ENCODE results near the gene KLHL9.
"Not testable (repeated sequence)": the region's sequence is repeated elsewhere in the genome, so short reads cannot be mapped to it uniquely, and the experiment has no call there.

Gene KLHL9

GRCh38 chr9:21334701-21335632 is at the start of gene KLHL9:
Gene KLHL9, minus strand, starts transcription at chr9:21335404. Its CDS starts 545 bp downstream, at chr9:21334859.
- Histone ChIP-seq H3K27me3 (no peaks in the 10 kb centered on the region), H3K27ac (peak within 1 kb of the TSS; percentile 99), H3K9me3 (no peaks in the 10 kb centered on the region), H3K4me1 (peaks cover 51% of the 10 kb centered on the region), H3K4me2 (peak within 1 kb of the TSS; percentile 79), H3K9ac (peak within 1 kb of the TSS; percentile 98), H3K36me3 (peaks cover 27% of the 10 kb centered on the region), H3K4me3 (peak within 1 kb of the TSS; percentile 87), H4K20me1 (peaks cover 42% of the 10 kb centered on the region)
- TF ChIP-seq Cebpa-rat (IDR thresholded peaks at IDR 0.05) = no peak

- Histone ChIP-seq H3K9me3 (no peaks in the 10 kb centered on the region), H3K27me3 (no peaks in the 10 kb centered on the region), H3K4me2 (no peak overlapping the region), H4K20me1 (no peaks in the 10 kb centered on the region), H3K4me3 (no peak overlapping the region), H3K36me3 (no peaks in the 10 kb centered on the region), H3K9ac (no peak overlapping the region), H3K27ac (no peak overlapping the region), H3K4me1 (peaks cover 37% of the 10 kb centered on the region)
- TF ChIP-seq Cebpa-rat (IDR thresholded peaks at IDR 0.05) = no peak
Measured at GRCh38 chr9:21383627-21384026, 48.4 kb upstream of the KLHL9 start.

GRCh38 chr9:21381448-21382339 is 46.5 kb upstream of the KLHL9 start:
- TF ChIP-seq Cebpa-rat (IDR thresholded peaks at IDR 0.05) = no peak

GRCh38 chr9:21371467-21371866 is 36.3 kb upstream of the KLHL9 start:
- not testable (repeated sequence) for H4K20me1 ChIP-seq, H3K9ac ChIP-seq, H3K27ac ChIP-seq, H3K4me3 ChIP-seq, H3K4me2 ChIP-seq, H3K9me3 ChIP-seq, H3K4me1 ChIP-seq, H3K27me3 ChIP-seq, H3K36me3 ChIP-seq

More at GRCh38 chr9:21381448-21382339, 46.5 kb upstream of the KLHL9 start:
- Histone ChIP-seq H3K27ac (no peak overlapping the region), H3K4me3 (peak overlapping the region; percentile 17; the same call in 1 of the 2 replicates), H3K9me3 (no peaks in the 10 kb centered on the region), H4K20me1 (no peaks in the 10 kb centered on the region), H3K4me1 (peaks cover 39% of the 10 kb centered on the region), H3K9ac (no peak overlapping the region), H3K4me2 (peak overlapping the region; percentile 73), H3K27me3 (no peaks in the 10 kb centered on the region), H3K36me3 (no peaks in the 10 kb centered on the region)

- Histone ChIP-seq H3K4me2 (no peak within 1 kb of the TSS), H3K27ac (no peak within 1 kb of the TSS), H3K27me3 (no peaks in the 10 kb centered on the region), H4K20me1 (no peaks in the 10 kb centered on the region), H3K4me1 (no peaks in the 10 kb centered on the region), H3K9me3 (no peaks in the 10 kb centered on the region), H3K4me3 (no peak within 1 kb of the TSS), H3K9ac (no peak within 1 kb of the TSS), H3K36me3 (no peaks in the 10 kb centered on the region)
- no peak for TF ChIP-seq Cebpa-rat (IDR thresholded peaks at IDR 0.05)
Measured at GRCh38 chr9:21367957-21368356, 32.8 kb upstream of the KLHL9 start, which contains the start of gene IFNA13. Gene IFNA13, minus strand, starts transcription at chr9:21368057. Its CDS starts 47 bp downstream, at chr9:21368010.

- not testable (repeated sequence) for H3K27ac ChIP-seq, H3K9me3 ChIP-seq, H3K27me3 ChIP-seq, H3K4me2 ChIP-seq, H3K36me3 ChIP-seq, H4K20me1 ChIP-seq, H3K4me1 ChIP-seq, H3K9ac ChIP-seq, H3K4me3 ChIP-seq
Measured at GRCh38 chr9:21367169-21367568, 32.0 kb upstream of the KLHL9 start.

GRCh38 chr9:21362287-21362686 is 27.1 kb upstream of the KLHL9 start:
- Histone ChIP-seq H3K27ac (no peak overlapping the region), H3K9ac (no peak overlapping the region), H3K9me3 (no peaks in the 10 kb centered on the region), H3K27me3 (no peaks in the 10 kb centered on the region), H3K4me2 (no peak overlapping the region), H4K20me1 (no peaks in the 10 kb centered on the region), H3K36me3 (no peaks in the 10 kb centered on the region), H3K4me3 (no peak overlapping the region), H3K4me1 (peaks cover 21% of the 10 kb centered on the region)
- TF ChIP-seq Cebpa-rat (IDR thresholded peaks at IDR 0.05) = no peak

GRCh38 chr9:21357479-21358460 is 22.6 kb upstream of the KLHL9 start:
- Histone ChIP-seq H3K27ac (no peak overlapping the region), H3K9me3 (peaks cover 6% of the 10 kb centered on the region; the same call in 1 of the 2 replicates), H3K36me3 (no peaks in the 10 kb centered on the region), H3K4me1 (peaks cover 21% of the 10 kb centered on the region), H3K4me3 (no peak overlapping the region), H4K20me1 (no peaks in the 10 kb centered on the region), H3K9ac (no peak overlapping the region), H3K27me3 (no peaks in the 10 kb centered on the region), H3K4me2 (peak overlapping the region; percentile 50)
- no peak for TF ChIP-seq Cebpa-rat (IDR thresholded peaks at IDR 0.05)

- no peak for TF ChIP-seq Cebpa-rat (IDR thresholded peaks at IDR 0.05)
Measured at GRCh38 chr9:21350787-21351186, 15.6 kb upstream of the KLHL9 start, which contains the start of gene IFNA6. Gene IFNA6, minus strand, starts transcription at chr9:21350887. Its CDS starts 0 bp downstream, at chr9:21350887.

More at GRCh38 chr9:21350787-21351186, 15.6 kb upstream of the KLHL9 start, which contains the start of gene IFNA6:
- H3K4me1 ChIP-seq = no peaks in the 10 kb centered on the region
- H3K4me2 ChIP-seq = no peak within 1 kb of the TSS
- no peaks in the 10 kb centered on the region for H3K36me3 ChIP-seq
- no peaks in the 10 kb centered on the region for H3K27me3 ChIP-seq
- peaks cover 6% of the 10 kb centered on the region; the same call in 1 of the 2 replicates for H3K9me3 ChIP-seq
- H3K9ac ChIP-seq = no peak within 1 kb of the TSS
- no peak within 1 kb of the TSS for H3K27ac ChIP-seq
- no peak within 1 kb of the TSS for H3K4me3 ChIP-seq
- no peaks in the 10 kb centered on the region for H4K20me1 ChIP-seq

Data from BLaER1 (cell line).